Motor neuron (in vitro differentiated cells): ENCODE data around the gene OTOS. TPM values are rescaled to one million over a fixed set of nuclear protein-coding genes. Genes with fewer than 3 reads are reported as not detected.
A peak's percentile ranks its signal among the peaks of the same experiment; 100 is the strongest.

Experiments
- ATAC-seq, 8 experiments: fragments of 200-7000 bp; cut with Tn5 transposase; replicated peaks in 6 of 8; 2 replicates each; pipeline ENCODE4 v1.8.0; 2021; ENCODE audit warnings: mild to moderate bottlenecking in 8 of 8, moderate library complexity in 8 of 8
- H3K27ac ChIP-seq, 2 donors: fragments of 250-450 bp; sonication (Bioruptor Pico); 2 replicates each; pipeline ENCODE4 v1.9.0; 2021; ENCODE audit warnings: antibody characterized with exemption in 2 of 2, mild to moderate bottlenecking in 2 of 2, moderate library complexity in 1 of 2
- H3K4me1 ChIP-seq, 2 donors: fragments of 250-450 bp; sonication (Bioruptor Pico); replicated peaks in 1 of 2; 2 replicates each; pipeline ENCODE4 v1.6.1; 2021; ENCODE audit warnings: antibody characterized with exemption in 2 of 2, mild to moderate bottlenecking in 2 of 2, moderate library complexity in 1 of 2
- H3K4me3 ChIP-seq, 5 donors: fragments of 250-450 bp; sonication (Bioruptor Pico); 2 replicates each; pipeline ENCODE4 v1.9.0; 2021; ENCODE audit warnings: antibody characterized with exemption in 5 of 5, mild to moderate bottlenecking in 5 of 5, moderate library complexity in 4 of 5
- WGBS, 10 experiments: fragments of 450-650 bp; shearing (Covaris generic); methylation state at CpG; one replicate each; pipeline ENCODE4 v1.0.0; 2022; 5-methylcytosine and 5-hydroxymethylcytosine counted together
- in situ Hi-C, 9 experiments: fragments of 400-800 bp; cut with MboI; loops; one replicate each; pipeline ENCODE4 v1.15.0; 2021; ENCODE audit warnings: low sequenced_read_pairs in 9 of 9, low pct_unique_long_range_greater_than_20kb in 2 of 9; ENCODE audit not compliant: unreplicated experiment in 9 of 9
- total RNA-seq, 8 experiments: library from RNA; unstranded; fragments of 300-600 nt; gene quantifications; 2 replicates each; pipeline versions ENCODE4 v1.2.3 to v1.2.4, GENCODE V29; 2022

The OTOS gene
- total RNA-seq, 8 experiments from 2014 or later = not detected

DNA sequence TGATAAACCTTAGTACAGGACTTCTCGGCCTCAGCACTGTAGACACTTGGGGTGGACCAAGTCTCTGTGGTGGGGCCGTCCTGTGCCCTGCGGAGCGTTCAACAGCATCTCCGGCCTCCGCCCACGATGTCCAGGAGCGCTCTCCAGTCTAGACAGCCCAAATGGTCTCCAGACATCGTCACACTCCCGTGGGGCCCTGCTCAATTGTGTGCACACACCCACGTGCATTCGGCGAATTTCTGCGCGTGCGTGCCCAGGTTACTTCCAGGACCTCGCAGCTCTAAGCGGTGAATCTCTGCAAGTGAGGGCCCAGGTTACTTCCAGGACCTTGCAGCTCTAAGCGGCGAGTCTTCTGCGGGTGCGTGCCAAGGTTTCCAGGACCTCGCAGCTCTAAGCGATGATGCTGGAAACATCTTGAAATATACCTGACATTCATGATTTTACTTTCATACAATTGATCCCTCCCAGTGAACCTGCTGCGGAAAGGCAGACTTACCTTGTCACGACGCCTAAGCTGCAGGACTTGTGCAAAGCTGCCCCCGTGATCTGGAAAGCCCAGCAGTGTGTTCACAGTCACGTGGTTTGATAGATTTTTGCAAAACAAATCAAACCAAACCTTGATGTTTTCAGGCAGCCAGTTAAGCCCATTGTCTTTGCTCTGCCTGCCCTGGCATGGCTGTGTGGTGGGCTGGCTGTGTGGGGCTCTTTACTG is 16.1 kb upstream of the OTOS start:
- no peak for ATAC-seq
- H3K4me3 ChIP-seq = no peak overlapping the region
- H3K27ac ChIP-seq = no peak overlapping the region
- in situ Hi-C loops = loop anchor here in 3 of 9 experiments (25.0 kb wide), 1 partner anchor 281 kb away; the partner anchor contains the start of gene GPC1 (in 3 of the 3)
- 42 to 100% (median 78%) methylated on average over 1 to 10 of the region's 29 CpGs; no CpG with 5 or more reads in 2 of the 10 experiments for WGBS, 10 experiments
- H3K4me1 ChIP-seq = peaks cover 4 to 15% of the 10 kb centered on the region in 2 donors

DNA sequence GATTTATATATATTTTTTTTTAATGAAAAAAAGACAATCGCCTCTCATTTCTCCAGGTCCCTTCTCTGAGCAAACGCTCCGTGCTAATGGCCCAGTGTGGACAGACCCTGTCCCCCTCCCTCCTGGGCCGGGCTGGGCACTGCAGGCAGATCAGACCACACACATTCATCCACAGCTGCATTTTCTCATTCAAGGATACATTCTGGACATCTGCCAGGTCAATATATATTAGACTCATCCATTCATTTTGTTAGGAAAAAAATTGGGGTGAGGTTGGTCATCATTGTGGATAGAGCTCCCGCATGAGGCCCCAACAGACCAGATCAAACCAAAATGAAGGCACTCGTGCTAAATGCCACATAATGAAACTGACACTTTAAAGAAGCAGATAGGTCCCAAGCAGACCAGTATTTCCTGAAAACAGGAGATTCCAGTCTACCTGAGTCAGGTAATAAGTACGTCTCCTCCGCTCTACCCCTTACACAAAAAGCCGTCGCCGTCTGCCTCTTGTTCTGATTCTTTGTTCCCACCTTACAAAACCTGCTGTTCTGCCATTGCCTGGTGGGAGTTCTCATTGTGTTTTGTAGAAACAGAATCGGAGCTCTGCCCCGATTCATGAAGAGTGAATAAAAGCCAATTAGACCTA is 15.4 kb upstream of the OTOS start:
- peak in 5 of 8 experiments; percentile 21 to 60 (median 43) for ATAC-seq
- H3K27ac ChIP-seq = no peak overlapping the region
- in situ Hi-C loops = loop anchor here in 3 of 9 experiments (25.0 kb wide), 1 partner anchor 281 kb away; the partner anchor contains the start of gene GPC1 (in 3 of the 3)
- H3K4me1 ChIP-seq = peaks cover 4 to 15% of the 10 kb centered on the region in 2 donors
- no peak overlapping the region for H3K4me3 ChIP-seq
- WGBS, 10 experiments = 56 to 100% (median 70%) methylated on average over 1 to 10 of the region's 13 CpGs; no CpG with 5 or more reads in 2 of the 10 experiments

DNA sequence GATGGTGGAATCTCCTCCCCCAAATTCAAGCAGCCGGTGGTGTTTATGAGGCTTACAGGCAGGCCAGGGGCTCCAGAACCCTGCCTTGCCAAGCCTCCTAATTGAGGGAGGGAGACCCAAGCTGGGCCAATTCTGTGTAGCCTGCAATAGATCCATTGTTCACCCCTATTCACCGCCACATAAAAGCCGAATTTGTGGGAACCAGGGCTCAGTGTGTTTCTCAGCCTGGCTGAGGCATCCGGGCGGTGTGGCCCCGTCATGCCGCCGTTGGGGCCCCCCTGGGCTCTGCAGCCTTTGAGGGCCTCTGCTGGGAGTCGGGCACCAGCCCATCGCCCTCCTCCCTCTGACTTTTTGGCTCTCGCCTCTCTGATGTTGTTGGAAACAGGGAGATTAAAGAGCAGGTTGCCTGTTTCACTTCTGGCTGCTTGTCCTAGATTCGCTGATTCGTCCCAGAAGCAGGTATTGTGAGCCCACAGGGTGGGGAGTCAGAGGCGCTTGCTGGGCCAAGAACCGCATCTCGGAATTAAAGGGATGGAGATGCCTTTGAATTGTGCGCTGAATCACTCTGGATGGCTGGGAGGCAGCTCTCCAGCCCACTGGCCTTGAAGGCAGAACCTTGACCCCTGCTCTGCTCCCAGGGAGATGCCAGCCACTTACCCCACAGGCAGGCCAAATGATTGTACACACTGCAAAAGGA is 14.7 kb upstream of the OTOS start:
- in situ Hi-C loops = loop anchor here in 3 of 9 experiments (25.0 kb wide), 1 partner anchor 282 kb away; the partner anchor contains the start of gene GPC1 (in 3 of the 3)
- no peak overlapping the region for H3K27ac ChIP-seq
- ATAC-seq = peak in 5 of 8 experiments; percentile 14 to 54 (median 33)
- no peak overlapping the region for H3K4me3 ChIP-seq
- WGBS, 10 experiments = 40 to 100% (median 75%) methylated on average over 1 to 9 of the region's 17 CpGs; no CpG with 5 or more reads in 4 of the 10 experiments
- H3K4me1 ChIP-seq = peaks cover 4 to 15% of the 10 kb centered on the region in 2 donors

DNA sequence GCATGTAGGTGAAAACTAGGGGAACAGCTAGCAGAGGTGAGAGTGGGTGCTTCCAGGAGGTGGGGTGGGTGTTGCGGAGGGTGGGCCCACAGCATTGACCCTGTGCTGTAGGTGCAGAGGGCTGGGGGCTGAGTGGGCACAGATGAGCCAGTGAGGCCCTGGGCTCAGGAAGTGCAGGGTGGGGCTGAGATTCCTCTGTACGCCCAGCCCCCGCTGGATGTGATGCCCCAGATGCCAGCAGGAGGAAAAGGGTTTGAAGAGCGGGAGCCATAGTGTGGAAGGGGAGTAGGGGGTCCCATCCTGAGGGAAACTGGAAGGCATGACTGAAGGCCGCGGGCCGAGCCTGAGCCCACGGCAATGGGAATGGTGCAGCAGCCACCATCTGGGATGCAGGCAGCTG is 14.1 kb upstream of the OTOS start:
- peaks cover 4 to 15% of the 10 kb centered on the region in 2 donors for H3K4me1 ChIP-seq
- H3K4me3 ChIP-seq = no peak overlapping the region
- 0 to 100% (median 0%) methylated on average over 1 to 2 of the region's 8 CpGs; no CpG with 5 or more reads in 7 of the 10 experiments for WGBS, 10 experiments
- H3K27ac ChIP-seq = no peak overlapping the region
- ATAC-seq = no peak
- in situ Hi-C loops = loop anchor here in 3 of 9 experiments (25.0 kb wide), 1 partner anchor 283 kb away; the partner anchor contains the start of gene GPC1 (in 3 of the 3)

DNA sequence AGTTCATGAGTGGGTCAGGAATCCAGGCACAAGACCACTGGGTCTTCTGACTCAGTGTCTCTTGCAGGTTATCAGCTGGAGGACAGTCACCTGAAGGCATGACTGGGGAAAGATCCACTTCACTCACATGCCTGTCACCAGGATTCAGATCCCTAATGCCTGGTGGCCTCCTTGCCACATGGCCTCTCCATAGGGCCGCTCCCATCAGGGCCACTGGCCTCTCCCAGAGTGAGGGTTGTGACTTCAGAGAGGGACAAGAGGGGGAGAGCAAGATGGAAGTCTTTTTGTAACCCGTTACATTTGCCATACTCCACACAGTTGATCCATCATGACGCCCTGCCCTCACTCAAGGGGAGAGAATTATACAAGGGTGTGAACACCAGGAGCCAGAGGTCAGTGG is 13.0 kb upstream of the OTOS start:
- Histone ChIP-seq H3K27ac (no peak overlapping the region), H3K4me1 (peaks cover 4 to 15% of the 10 kb centered on the region in 2 donors), H3K4me3 (no peak overlapping the region)
- 21 to 100% (median 50%) methylated on average over 1 to 2 of the region's 3 CpGs; no CpG with 5 or more reads in 6 of the 10 experiments for WGBS, 10 experiments
- in situ Hi-C loops = loop anchor here in 3 of 9 experiments (25.0 kb wide), 1 partner anchor 284 kb away; the partner anchor contains the start of gene GPC1 (in 3 of the 3)
- ATAC-seq = no peak

DNA sequence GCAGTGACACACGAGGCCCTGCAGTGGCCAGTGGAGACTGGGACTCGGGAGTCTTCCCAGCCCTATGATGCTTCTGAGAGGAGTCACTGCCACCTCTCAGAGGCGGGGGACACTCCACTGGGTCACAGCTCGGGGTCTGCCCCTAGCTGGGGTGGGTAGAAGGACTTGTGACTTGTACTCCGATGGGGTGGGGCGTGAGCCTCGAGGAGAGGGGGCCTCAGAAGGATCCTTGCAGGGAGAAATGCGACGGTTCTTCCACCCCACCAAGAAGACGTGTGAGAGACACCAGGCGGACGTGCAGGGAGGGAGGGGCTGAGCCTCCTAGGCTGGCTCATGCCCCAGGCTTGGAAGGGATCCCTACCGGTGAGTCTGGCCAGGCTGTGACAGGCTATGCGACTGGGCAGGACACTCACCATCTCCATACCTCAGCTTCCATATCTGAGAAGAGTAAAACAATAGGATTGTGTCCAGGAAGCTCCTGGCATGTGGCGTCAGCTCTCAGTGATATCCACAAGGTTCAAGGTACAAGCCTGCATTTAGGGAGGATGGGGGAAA is 11.1 kb upstream of the OTOS start:
- in situ Hi-C loops = loop anchor here in 3 of 9 experiments (25.0 kb wide), 1 partner anchor 286 kb away; the partner anchor contains the start of gene GPC1 (in 3 of the 3)
- Histone ChIP-seq H3K27ac (no peak overlapping the region), H3K4me3 (no peak overlapping the region), H3K4me1 (peaks cover 2 to 15% of the 10 kb centered on the region in 2 donors)
- 73 to 100% (median 100%) methylated on average over 1 to 4 of the region's 15 CpGs; no CpG with 5 or more reads in 5 of the 10 experiments for WGBS, 10 experiments
- ATAC-seq = peak in 1 of 8 experiments; percentile 30

DNA sequence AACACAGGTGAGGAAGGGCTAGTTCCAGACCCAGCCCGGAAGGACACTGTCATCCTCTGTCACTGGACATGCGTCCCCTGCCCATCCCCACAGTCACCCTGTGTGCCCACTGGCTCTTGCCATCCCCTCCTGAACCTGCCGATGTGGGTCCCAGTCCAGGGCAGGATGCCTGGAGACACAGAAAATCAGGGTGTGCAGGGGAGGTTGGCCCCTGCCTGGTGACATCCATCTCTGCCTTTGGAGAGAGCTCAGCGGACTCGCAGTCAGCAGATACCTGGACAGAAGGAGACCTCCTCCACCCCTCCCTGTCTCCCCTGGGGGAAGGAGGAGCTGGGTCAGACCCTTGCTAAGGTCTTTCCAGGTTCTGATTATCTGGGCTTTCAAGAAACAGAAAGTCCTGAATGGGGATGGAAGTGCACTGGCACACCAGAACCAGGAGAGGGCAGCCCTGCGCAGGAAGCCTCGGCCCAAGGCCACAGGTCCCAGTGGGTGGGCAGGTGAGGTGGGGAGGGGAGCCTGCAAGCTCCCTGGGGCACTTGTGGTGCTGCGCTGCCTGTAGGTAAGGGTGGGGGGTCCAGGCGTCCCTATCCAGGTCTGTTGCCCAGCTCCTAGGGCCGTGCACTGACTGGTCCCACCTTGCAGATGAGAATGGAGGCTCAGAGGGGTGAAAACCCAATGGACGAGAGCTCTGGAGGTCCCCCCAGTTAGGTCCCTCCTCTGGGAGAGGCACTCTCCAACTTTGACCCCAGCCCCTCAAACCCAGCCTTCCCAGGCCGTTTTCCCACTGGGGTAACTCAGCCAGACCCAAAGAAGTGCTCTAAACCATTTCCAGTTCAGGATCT is 9.7 kb upstream of the OTOS start:
- 0 to 100% (median 50%) methylated on average over 1 to 3 of the region's 12 CpGs; no CpG with 5 or more reads in 5 of the 10 experiments for WGBS, 10 experiments
- peaks cover under 1 to 6% of the 10 kb centered on the region in 2 donors for H3K4me1 ChIP-seq
- no peak overlapping the region for H3K27ac ChIP-seq
- no peak overlapping the region for H3K4me3 ChIP-seq
- in situ Hi-C loops = loop anchor here in 5 of 9 experiments (10.0 to 25.0 kb wide), 3 partner anchors 85 to 287 kb away; partner anchors contain the start of genes GPC1 (in 3 of the 5) and OR6B3 (in 1 of the 5)
- peak; percentile 50 to 84 (median 66) for ATAC-seq

DNA sequence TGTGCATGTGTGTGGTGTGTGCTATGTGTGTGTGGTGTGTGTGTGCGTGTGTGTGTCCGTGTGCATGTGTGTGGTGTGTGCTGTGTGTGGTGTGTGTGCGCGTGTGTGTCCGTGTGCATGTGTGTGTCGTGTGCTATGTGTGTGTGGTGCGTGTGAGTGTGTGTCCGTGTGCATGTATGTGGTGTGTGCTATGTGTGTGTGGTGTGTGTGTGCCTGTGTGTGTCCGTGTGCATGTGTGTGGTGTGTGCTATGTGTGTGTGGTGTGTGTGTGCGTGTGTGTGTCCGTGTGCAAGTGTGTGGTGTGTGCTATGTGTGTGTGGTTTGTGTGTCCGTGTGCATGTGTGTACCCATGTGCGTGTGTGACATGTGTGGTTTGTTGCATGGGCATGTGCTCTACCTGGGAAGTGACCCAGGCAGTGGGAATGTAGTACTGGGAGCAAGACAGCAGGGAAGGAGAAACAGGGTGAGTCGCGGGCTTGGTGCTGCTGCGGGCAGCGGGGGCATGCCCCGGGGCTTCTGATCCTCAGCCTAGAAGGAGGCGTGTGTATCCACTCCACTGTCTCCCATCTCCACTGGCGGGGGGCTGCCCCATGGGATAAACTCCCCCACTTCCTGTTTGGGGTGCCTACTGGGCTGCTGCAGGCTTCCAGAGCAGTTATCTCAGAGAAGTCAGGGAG is 7.6 kb upstream of the OTOS start:
- in situ Hi-C loops = loop anchor here in 2 of 9 experiments (10.0 kb wide), 2 partner anchors 83 to 93 kb away; partner anchors contain the start of gene OR6B3 (in 1 of the 2)
- Histone ChIP-seq H3K4me1 (no peaks in the 10 kb centered on the region), H3K27ac (no peak overlapping the region), H3K4me3 (no peak overlapping the region)
- no peak for ATAC-seq
- WGBS, 10 experiments = 40 to 48% methylated on average over 1 to 9 of the region's 20 CpGs; no CpG with 5 or more reads in 8 of the 10 experiments

DNA sequence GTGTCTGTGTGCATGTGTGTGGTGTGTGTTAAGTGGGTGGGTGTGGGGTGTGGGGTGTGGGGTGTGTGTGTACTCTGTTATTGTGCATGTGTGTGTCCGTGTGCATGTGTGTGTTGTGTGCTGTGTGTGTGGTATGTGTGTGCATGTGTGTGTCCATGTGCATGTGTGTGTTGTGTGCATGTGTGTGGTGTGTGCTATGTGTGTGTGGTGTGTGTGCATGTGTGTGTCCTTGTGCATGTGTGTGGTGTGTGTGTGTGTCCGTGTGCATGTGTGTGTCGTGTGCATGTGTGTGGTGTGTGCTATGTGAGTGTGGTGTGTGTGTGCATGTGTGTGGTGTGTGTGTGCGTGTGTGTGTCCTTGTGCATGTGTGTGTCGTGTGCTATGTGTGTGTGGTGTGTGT is 6.9 kb upstream of the OTOS start:
- in situ Hi-C loops = loop anchor here in 2 of 9 experiments (10.0 kb wide), 2 partner anchors 83 to 93 kb away; partner anchors contain the start of gene OR6B3 (in 1 of the 2)
- no peak for ATAC-seq

DNA sequence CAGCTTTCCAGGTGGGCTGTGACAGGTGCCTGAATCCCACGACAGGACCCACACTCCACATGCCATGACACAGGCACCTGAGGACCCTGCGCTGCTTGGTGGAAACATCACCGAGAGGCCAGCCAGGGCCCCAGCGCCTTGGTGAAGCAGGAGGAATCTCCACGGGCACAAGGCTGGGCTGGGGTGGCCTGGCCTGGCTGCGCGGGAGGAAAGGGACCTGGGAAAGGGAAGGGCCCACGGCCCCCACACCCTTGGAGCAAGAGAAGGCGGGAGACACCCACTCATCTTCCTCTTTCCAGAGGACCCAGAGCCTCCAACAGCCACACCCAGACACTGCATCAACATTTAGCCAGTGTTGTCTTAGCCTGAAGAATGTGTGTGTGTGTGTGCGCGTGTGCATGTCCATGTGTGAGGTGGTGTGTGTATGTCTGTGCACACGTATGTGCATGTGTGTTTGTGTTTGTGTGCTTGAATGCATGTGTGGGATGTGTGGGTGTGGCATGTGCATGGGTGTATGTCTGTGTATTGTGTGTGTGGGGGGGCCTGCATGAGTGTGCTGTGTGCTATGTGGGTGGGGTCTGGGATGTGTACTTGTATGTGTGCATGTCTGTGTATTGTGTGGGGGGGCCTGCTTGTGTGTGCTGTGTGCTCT is 6.3 kb upstream of the OTOS start:
- 46 to 60% methylated on average over 1 to 6 of the region's 12 CpGs; no CpG with 5 or more reads in 8 of the 10 experiments for WGBS, 10 experiments
- H3K4me1 ChIP-seq = no peaks in the 10 kb centered on the region
- no peak overlapping the region for H3K27ac ChIP-seq
- in situ Hi-C loops = loop anchor here in 2 of 9 experiments (10.0 kb wide), 2 partner anchors 82 to 92 kb away; partner anchors contain the start of gene OR6B3 (in 1 of the 2)
- peak in 3 of 8 experiments; percentile 23 to 76 (median 48) for ATAC-seq
- H3K4me3 ChIP-seq = no peak overlapping the region

More for the DNA sequence above, 6.9 kb upstream of the OTOS start:
- Histone ChIP-seq H3K27ac (no peak overlapping the region), H3K4me3 (no peak overlapping the region), H3K4me1 (no peaks in the 10 kb centered on the region)
- WGBS, 10 experiments = 82 to 100% methylated on average over 1 to 2 of the region's 5 CpGs; no CpG with 5 or more reads in 8 of the 10 experiments
